ENCODE results near the gene CCNQ. TPM values are rescaled to one million over a fixed set of nuclear protein-coding genes. Genes with fewer than 3 reads are reported as not detected.

Gene CCNQ
- total RNA-seq, 1 experiment from 2014 or later, result 20.3 TPM

- no peak overlapping the region for H3K27ac ChIP-seq (ENCODE audit: low read depth, low read length)
- no peaks in the 10 kb centered on the region for H3K79me2 ChIP-seq (ENCODE audit: insufficient read depth, low read length)
- POLR2A ChIA-PET, result no interaction called here
- no peak overlapping the region for H3K4me2 ChIP-seq (ENCODE audit: low read length)
- CTCF ChIA-PET, result no interaction called here
- TF ChIP-seq RAD21 (IDR thresholded peaks at IDR 0.05; ENCODE audit: low read depth) (no peak), SP1 (IDR thresholded peaks at IDR 0.05; ENCODE audit: low read depth) (no peak), YY1 (IDR thresholded peaks at IDR 0.05; ENCODE audit: extremely low read depth, insufficient replicate concordance, low read depth, low read length) (no peak), REST (IDR thresholded peaks at IDR 0.05; ENCODE audit: low read depth) (no peak)
- no peaks in the 10 kb centered on the region for H3K9me3 ChIP-seq (ENCODE audit: control insufficient read depth in 1 of 2, insufficient read depth in 1 of 2, low read depth in 1 of 2, low read length in 2 of 2)
- H3K4me3 ChIP-seq (replicated peaks in 1 of 2; ENCODE audit: low read depth in 1 of 2, low read length in 2 of 2), result no peak overlapping the region
- no peaks in the 10 kb centered on the region for H3K36me3 ChIP-seq (ENCODE audit: control insufficient read depth in 1 of 2, insufficient read depth in 2 of 2, low read length in 2 of 2)
- no peak overlapping the region for H2AFZ ChIP-seq (ENCODE audit: low read depth, low read length, poor library complexity, severe bottlenecking)
- RAD21 ChIA-PET (ENCODE audit: low non-redundant PET in 1 of 2, low total read pairs in 2 of 2, uncharacterized antibody in 2 of 2, unreplicated experiment in 2 of 2), result no interaction called here
- ATAC-seq (no peak), DNase-seq (ENCODE audit: low read depth, low spot score) (no peak)
- no TSS peak for BruUV-seq (replicated peaks)
- no peak overlapping the region for H3K9ac ChIP-seq (ENCODE audit: low read length)
- peaks cover 3 to 16% of the 10 kb centered on the region in 2 experiments; a peak in 2 of 4 replicates for H3K4me1 ChIP-seq (ENCODE audit: control insufficient read depth in 1 of 2, insufficient read depth in 2 of 2, low read length in 2 of 2)
- no peaks in the 10 kb centered on the region for H4K20me1 ChIP-seq (ENCODE audit: insufficient read depth)
- no peaks in the 10 kb centered on the region for H3K9me2 ChIP-seq (ENCODE audit: insufficient read depth)
- intact Hi-C loops (cut with micrococcal nuclease), result no loop called here
- H3K27me3 ChIP-seq (ENCODE audit: insufficient read depth, low read length), result no peaks in the 10 kb centered on the region
Observed at GRCh38 chrX:153642051-153642654, 43.2 kb upstream of the CCNQ start.

- intact Hi-C loops (cut with micrococcal nuclease), result no loop called here
- no peaks in the 10 kb centered on the region for H3K9me3 ChIP-seq (ENCODE audit: control insufficient read depth in 1 of 2, insufficient read depth in 1 of 2, low read depth in 1 of 2, low read length in 2 of 2)
- H3K27ac ChIP-seq (ENCODE audit: low read depth, low read length), result no peak overlapping the region
- ATAC-seq (no peak), DNase-seq (ENCODE audit: low read depth, low spot score) (no peak)
- ChIA-PET POLR2A (no interaction called here), RAD21 (ENCODE audit: low non-redundant PET in 1 of 2, low total read pairs in 2 of 2, uncharacterized antibody in 2 of 2, unreplicated experiment in 2 of 2) (no interaction called here), CTCF (no interaction called here)
- no peaks in the 10 kb centered on the region for H4K20me1 ChIP-seq (ENCODE audit: insufficient read depth)
- no TSS peak for BruUV-seq (replicated peaks)
- H2AFZ ChIP-seq (ENCODE audit: low read depth, low read length, poor library complexity, severe bottlenecking), result no peak overlapping the region
- no peaks in the 10 kb centered on the region for H3K9me2 ChIP-seq (ENCODE audit: insufficient read depth)
- no peaks in the 10 kb centered on the region for H3K79me2 ChIP-seq (ENCODE audit: insufficient read depth, low read length)
- no peak overlapping the region for H3K9ac ChIP-seq (ENCODE audit: low read length)
- H3K4me1 ChIP-seq (ENCODE audit: control insufficient read depth in 1 of 2, insufficient read depth in 2 of 2, low read length in 2 of 2), result peaks cover 3 to 14% of the 10 kb centered on the region in 2 experiments; a peak in 2 of 4 replicates
- no peaks in the 10 kb centered on the region for H3K36me3 ChIP-seq (ENCODE audit: control insufficient read depth in 1 of 2, insufficient read depth in 2 of 2, low read length in 2 of 2)
- no peak overlapping the region for H3K4me3 ChIP-seq (replicated peaks in 1 of 2; ENCODE audit: low read depth in 1 of 2, low read length in 2 of 2)
- no peak overlapping the region for H3K4me2 ChIP-seq (ENCODE audit: low read length)
- no peaks in the 10 kb centered on the region for H3K27me3 ChIP-seq (ENCODE audit: insufficient read depth, low read length)
- TF ChIP-seq CBX3 (IDR thresholded peaks at IDR 0.05; ENCODE audit: low read depth), result no peak
- TF ChIP-seq ZFX (IDR thresholded peaks at IDR 0.05), result no peak
- no peak for TF ChIP-seq FOSL1 (IDR thresholded peaks at IDR 0.05; ENCODE audit: low read depth)
- no peak for TF ChIP-seq SP1 (IDR thresholded peaks at IDR 0.05; ENCODE audit: low read depth)
- TF ChIP-seq ZNF274 (IDR thresholded peaks at IDR 0.05; ENCODE audit: low read depth, low read length), result no peak
- no peak for TF ChIP-seq CEBPB (IDR thresholded peaks at IDR 0.05; ENCODE audit: low read depth)
- no peak for TF ChIP-seq TCF7L2 (IDR thresholded peaks at IDR 0.05; ENCODE audit: borderline replicate concordance, extremely low read depth, insufficient read depth, insufficient read length)
- TF ChIP-seq SRF (IDR thresholded peaks at IDR 0.05; ENCODE audit: low read depth), result no peak
- no peak for TF ChIP-seq SIN3A (IDR thresholded peaks at IDR 0.05; ENCODE audit: low read depth)
- no peak for TF ChIP-seq CTCF (IDR thresholded peaks at IDR 0.05 in 2 of 3, conservative IDR thresholded peaks at IDR 0.05 in 1 of 3; ENCODE audit: borderline replicate concordance in 1 of 3, insufficient read depth in 1 of 3, low read depth in 2 of 3, low read length in 2 of 3)
- no peak for TF ChIP-seq POLR2A (IDR thresholded peaks at IDR 0.05; ENCODE audit: borderline replicate concordance, extremely low read depth, insufficient read depth, insufficient read length)
- TF ChIP-seq ELF1 (IDR thresholded peaks at IDR 0.05; ENCODE audit: borderline replicate concordance, low read depth), result no peak
- TF ChIP-seq JUND (IDR thresholded peaks at IDR 0.05), result no peak
Observed at GRCh38 chrX:153641627-153642026, 42.7 kb upstream of the CCNQ start.
